ENCODE results near the gene ANO4. TPM values are rescaled to one million over a fixed set of nuclear protein-coding genes. Genes with fewer than 3 reads are reported as not detected.

ANO4 gene
- 0.46 and 2.4 TPM in 2 replicates for total RNA-seq

DNA sequence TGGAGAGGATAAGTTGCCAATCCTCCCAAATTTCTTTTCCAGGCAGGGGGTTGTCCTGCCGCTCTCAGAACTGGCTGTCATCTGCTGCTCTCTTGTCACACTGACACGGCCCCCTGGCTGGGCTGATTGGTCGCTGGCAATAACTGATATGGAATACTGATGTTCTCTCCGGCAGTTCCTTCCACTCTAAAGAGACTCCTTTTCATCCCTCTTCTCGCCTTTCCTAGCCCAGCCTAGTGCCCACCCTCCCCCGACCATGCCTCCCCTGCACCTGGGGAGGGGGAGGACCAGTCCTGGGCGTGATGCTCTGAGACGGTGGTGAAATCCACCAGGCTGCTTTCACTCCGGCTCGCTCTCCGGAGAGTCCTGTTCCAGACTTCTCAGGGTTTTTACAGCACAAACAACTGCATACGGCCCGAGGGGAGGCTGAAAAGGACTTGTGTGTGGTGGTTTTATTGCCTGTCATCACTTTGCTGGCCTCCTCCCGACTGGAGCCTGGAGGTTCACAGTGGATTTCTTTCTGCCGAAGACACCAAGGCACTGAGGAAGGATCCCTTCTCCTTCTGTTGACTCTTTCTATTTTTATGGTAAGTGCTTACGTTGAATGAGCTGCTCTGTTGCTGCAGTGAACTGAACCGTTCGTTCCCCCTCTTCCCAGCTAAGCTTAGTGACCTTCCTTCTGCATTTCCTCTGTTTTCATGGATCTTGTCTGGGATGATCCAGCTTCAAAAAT is at the start of gene ANO4:
Gene ANO4 (plus strand): TSS at position 336 of the 733 bp plus-strand sequence. CDS start 107,010 bp downstream, outside the sequence.

Other genes with a start within 250 kb of the ANO4 start
- gene GAS2L3, start 221.1 kb upstream of the ANO4 start, total RNA-seq, result 5.3 and 6.3 TPM in 2 replicates